SHP77 (cell line): ENCODE measurements around the gene OR52B2.

Source experiments
- DNase-seq, 2 experiments: peaks; one replicate each; lab custom pipeline; 2025; lab: John Stamatoyannopoulos, UW

The OR52B2 gene

DNA sequence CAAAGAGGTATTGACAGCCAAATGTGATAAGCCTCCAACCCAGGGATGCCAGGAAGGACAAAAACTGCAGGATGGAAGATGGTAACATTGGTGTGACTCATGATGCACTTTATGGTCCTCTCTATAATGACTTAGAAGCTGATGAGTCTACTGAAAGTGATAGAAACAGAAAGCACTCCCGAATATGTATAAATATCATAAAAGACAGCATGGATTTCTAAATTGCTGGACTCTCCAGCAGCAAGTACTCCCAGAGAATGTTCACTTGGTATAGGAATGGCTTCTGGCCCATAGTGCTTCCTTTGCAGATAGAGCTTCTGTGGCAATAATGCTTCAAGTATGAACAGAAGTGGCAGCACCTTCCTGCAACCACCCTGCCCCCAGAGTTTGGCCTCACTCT lies at the start of gene OR52B2:
OR52B2 (minus strand) TSS at position 101 of the 400 bp plus-strand sequence; CDS start at position 101, 0 bp downstream.
- no peak for DNase-seq

DNA sequence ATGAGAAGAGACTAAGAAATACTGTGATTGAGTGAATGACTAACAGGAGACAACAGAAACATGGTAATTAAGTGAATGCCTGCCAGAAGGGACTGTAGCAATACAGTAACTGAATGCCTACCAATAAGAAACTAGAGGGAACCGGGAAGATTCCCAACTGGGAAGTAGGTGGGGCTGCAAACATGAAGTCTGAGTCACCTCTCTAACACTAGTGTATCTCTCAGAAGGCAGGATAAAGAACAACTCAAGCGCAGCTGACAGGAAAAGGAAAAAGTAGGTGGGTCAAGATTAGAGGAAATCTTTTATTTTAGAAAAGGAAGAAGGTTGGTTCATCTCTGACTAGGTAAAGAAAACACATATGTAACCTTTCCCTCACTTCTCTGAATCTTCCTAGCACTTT lies 49.2 kb upstream of the OR52B2 start:
- DNase-seq, result no peak

DNA sequence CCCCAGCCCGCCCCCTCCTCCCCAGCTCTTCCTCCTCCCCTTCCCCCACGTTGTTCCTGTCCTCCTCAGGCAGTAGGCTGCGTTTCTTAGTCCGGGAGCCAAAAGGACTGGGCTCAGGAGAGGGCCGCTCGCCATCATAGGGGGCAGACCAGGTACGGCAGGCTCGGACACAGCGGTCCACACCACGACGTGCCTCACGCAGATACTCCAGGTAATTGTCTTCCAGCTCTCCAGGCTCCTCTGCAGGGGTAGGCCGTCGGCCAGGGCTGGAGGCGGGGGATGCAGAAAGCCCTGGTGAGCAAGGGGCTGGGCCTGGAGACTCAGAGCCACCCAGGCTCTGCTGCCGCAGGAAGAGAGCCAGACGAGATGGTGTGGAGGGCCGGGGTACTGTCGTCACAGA lies 47.6 kb upstream of the OR52B2 start:
- no peak for DNase-seq

DNA sequence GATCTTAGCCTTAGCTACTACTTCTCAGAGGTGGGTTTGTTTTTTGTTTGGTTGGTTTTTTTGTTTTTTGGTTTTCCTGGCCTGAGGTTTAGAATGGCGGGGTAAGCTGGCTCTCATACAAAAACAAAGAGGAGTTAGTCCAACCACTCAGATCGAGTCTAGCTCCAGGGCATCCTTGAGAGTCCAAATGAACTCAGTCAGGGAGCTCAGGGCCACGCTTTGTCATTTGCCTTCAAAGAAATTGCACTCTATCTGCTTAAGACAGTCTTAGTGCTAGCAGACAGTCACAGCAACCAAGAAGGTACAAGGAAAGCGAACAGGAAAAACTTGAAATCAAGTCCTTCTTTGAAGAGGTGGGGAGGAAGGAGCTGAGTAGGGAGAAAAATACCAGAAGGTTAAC lies 46.4 kb upstream of the OR52B2 start:
- DNase-seq, result no peak

DNA sequence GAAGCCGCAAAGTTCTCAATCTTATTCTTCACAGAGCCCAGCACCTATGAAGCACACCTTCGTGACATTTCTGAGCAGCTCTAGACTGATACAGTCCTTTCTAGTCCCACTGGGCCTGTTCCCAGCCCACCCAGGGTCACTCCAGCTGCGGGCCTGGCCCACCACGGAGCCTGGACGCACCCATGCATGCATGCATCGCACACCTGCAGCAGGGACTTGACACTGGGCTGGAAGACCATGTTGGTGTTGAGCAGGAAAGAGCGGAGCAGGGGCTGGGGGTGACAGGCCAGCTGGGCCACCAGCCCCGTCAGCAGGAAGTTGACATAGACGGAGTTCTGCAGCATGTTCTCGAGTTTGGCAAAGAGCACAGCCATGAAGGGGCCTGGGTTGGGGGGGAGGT lies 44.4 kb upstream of the OR52B2 start:
- no peak for DNase-seq

DNA sequence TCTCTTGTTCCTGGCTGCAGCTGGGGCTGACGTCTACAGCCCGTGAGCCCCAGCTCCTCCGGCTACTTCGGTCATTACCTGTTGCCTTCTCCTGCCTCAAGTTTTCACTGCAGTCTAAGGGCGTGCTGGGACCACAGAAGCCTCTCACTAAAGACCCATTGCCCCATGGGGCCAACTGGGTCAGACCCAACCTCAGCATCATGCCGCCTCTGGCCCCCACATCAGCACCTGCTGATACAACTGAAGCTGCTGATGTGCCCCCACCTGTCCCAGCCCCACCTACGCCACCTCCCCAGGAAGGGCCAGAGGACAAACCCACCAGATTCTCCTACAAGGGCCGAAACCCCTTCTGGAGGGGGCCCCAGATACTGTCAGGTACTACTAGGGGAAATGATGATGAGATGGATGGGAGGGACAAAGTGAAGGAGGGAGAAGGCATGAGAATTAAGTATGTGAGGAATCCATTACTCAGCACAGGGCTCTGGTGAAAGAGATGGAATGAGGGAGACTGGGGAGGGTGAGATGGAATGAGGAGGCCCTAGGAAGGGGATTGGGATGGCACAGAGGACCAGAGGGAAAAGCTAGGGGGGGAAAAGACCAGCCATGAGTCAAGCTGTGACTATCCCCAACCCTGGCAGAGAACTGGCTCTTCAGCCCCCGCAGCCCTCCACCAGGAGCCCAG lies 40.3 kb upstream of the OR52B2 start:
- DNase-seq, result no peak

DNA sequence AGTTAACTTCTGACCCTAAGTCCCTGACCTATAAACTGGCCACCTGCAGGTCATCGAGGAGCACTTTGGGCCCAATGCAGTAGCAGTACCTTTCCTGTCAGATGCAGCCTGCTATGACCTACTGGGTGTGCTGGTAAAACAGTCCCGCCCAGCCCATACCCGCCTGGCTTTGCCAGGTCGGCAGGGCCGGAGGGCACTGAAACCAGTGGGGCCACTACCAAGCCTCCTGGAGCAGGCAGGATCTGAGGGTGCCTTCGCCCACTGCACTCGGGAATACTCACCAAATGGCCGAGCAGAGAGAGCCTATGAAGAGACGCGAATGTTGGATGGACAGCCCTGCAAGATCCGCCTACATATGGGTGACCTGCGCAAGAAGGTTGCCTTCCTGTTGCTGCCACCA lies 39.7 kb upstream of the OR52B2 start:
- DNase-seq, result no peak

DNA sequence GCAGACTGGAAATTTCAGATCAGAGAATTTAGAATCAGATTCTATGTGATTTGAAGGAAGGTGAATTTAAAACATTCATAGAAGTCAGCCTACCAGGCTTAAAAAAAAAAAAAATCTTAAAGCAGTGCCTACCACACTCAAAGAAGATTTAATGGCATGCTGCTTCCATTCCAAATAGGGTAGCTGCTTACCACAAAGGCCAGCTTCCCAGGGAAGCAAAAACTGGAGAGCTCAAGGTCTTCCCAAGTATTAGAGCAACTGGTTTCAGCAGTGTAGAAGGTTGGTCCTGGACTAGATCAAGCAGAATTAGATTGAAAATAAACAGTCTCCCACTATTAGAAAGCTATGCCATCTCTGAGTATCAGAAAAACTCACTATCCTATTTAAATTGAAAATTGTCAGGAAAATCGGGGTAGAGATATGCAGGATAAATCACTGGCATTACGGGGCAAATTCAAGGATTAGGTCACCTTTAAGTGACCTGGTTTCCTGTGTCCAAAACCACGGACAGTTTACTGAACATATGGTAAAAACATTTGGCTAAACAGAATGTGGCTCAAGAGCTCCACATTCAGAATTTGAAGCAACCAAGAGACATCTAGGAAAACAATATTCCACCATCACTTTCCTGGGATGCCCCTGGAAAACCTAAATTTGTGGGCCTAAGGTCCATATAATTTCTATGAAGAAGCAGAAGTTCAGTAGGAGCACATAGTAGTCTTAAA lies 36.5 kb upstream of the OR52B2 start:
- DNase-seq, result no peak

DNA sequence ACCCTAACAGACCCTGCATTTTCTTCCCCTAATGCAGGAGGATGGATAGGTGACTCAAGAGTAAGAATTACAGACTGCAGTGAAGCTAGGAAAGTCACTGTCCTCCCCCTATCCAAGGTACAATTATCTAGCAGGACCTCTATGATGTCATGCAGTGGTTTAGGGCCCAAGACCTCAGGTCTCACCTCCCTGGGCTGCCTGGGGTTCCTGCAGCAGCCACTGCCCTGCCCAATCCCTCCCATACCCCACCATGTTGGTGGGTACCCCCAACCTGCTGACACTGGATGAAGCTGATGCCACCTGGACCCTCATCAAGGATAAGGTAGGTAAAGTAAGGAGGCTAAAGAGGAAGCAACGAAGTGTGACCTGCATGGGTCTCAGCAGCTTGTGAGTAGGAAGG lies 35.2 kb upstream of the OR52B2 start, which contains the start of gene C11orf42:
C11orf42 (plus strand) TSS at position 192 of the 400 bp plus-strand sequence; CDS start at position 251, 59 bp downstream.
- DNase-seq, result no peak

DNA sequence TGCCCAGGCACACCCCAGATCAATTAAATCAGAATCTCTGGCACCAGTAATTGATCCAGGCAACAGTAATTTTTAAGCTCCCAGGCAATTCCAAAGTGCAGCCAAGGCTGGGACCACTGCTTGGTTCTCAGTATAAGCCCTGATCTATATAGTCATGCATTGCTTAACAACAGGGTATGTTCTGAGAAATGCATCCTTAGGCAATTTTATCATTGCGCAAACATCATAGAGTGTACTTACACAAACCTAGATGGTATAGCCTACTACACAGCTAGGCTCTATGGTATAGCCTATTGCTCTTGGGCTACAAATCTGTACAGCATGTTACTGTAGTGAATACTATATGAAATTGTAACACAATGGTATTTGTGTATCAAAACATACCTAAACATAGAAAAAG lies 34.6 kb upstream of the OR52B2 start:
- DNase-seq, result no peak

DNA sequence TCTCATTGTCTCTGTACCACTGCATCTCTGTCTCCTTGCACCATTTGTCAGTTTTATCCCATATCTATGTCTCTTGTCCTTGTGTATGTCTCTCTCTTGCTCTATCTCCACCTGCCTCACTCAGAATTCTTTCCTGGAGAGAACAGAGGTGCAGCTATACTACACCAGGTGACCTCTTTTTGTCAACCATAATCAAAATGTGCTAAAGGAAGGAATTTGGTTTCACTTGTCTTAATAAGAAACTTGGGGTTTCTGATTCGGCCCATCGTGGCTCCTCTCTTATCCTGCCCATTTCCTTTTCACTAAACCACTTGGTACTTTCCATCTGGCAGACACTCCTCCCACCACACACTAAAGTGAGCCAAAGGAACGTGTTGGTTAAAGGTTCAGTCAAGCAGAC lies 33.2 kb upstream of the OR52B2 start:
- DNase-seq, result no peak

DNA sequence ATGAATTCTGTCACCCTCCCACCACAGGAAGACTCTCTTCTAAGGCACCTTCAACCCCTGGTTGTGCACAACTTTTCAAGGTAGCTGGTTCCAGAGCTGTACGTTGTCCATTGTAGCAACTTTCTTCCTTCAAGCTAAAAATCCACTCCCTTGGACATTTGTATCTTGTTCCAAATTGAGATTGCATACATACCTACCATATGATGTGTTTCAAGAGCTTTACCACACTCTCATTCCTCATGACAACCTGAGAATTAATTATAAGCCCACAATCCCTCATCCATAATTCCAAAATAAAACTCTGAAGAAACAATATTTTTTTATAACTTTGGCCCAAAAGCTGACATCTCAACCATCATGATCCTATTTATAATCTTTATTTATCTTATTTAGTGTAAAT lies 31.9 kb upstream of the OR52B2 start:
- DNase-seq, result no peak

DNA sequence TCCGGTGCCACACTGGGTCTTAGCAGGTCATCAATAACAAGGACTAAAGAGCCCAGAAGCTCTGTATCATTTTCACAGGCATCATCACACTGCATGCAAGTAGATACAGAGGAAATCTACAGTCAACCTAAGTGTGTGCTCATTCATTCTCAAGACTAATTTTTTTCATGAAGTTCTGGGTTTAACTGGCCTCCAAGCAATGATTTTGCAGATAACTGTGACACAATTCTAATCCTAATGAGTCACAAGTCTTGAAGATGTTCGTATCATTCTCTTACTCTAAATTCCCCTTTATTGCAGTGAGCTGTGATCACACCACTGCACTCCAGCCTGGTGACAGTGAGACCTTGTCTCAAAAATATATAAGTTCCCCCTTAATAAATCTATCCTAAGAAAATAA lies 31.4 kb upstream of the OR52B2 start:
- DNase-seq, result no peak

DNA sequence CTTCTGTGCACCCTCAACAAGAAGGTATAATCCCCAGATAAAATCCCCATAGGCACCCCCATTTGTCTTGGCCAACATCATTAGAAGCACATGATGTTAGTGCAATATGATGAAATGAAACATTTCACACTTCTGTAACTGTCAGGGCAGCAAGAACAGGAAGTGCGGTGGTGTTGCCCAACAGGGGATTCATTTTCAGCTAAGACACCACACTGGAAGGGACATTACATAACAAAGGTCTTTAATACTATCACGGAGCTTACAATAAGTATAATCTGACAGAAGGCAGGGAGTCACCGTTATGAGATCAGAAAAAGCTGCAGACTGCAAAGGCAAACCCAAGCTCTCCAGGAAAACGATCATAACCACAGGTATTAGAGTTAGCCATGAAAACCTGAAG lies 30.8 kb upstream of the OR52B2 start:
- DNase-seq, result no peak

DNA sequence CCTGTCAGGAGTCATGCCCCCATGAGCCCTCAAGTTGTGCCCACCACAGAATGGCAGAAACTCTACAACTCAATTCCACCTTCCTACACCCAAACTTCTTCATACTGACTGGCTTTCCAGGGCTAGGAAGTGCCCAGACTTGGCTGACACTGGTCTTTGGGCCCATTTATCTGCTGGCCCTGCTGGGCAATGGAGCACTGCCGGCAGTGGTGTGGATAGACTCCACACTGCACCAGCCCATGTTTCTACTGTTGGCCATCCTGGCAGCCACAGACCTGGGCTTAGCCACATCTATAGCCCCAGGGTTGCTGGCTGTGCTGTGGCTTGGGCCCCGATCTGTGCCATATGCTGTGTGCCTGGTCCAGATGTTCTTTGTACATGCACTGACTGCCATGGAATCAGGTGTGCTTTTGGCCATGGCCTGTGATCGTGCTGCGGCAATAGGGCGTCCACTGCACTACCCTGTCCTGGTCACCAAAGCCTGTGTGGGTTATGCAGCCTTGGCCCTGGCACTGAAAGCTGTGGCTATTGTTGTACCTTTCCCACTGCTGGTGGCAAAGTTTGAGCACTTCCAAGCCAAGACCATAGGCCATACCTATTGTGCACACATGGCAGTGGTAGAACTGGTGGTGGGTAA lies 29.2 kb upstream of the OR52B2 start, which contains the start of gene OR52W1:
OR52W1 (plus strand) TSS at position 51 of the 637 bp plus-strand sequence; CDS start at position 51, 0 bp downstream.
- no peak for DNase-seq

DNA sequence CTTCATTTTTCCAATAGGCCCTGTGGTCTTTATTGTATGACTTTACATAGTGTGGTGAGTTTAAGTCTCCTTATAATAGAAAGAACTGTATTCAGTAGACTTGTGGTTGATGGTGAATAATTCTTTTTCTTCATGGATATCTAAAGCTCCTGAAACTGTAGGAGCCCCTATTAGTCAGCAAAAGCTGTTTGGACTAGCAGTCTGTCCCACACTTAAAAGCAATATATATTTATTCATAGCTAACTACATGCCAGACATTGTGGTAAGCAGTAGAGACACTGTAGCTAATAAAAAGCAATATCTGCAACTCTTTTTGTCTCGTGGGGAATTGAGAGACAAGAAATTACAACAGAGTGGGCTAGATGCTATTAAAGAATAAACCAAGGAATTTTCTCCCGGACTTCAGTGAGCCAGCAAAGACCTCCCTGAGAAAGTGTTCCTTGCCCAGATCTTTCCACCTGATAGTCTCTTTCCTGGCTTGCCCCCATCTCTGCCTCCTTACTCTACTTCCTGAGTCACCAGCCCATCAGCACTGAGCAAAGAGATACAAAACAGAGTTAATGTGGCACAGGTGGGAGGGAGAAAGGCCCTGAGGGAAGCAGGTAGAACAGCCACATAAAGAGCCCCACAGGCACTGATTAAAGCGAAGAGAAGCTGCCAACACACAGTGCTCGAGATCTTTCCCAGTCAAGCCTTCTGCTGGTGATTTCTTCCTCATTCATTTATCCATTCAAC lies 27.5 kb upstream of the OR52B2 start:
- DNase-seq, result no peak

DNA sequence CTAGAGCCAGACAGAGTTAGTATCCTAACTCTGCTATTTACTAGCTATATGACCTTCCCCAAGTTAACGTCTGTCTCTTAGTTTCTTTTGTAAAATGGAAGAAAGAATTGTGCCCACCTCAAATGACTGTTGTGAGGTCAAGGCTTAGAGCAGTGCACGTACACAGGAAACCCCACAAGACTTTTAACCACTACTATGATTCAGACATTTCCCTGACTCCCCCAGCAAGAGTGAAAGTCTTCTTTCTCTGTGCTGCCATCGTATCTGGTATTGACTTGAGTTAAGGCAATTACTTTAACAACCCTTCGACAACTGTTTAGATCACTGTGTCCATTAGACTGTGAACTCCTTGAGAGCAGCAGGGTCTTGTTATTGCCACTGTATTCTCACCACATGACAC lies 26.3 kb upstream of the OR52B2 start:
- DNase-seq, result peak in 1 of 2 experiments; percentile 0

DNA sequence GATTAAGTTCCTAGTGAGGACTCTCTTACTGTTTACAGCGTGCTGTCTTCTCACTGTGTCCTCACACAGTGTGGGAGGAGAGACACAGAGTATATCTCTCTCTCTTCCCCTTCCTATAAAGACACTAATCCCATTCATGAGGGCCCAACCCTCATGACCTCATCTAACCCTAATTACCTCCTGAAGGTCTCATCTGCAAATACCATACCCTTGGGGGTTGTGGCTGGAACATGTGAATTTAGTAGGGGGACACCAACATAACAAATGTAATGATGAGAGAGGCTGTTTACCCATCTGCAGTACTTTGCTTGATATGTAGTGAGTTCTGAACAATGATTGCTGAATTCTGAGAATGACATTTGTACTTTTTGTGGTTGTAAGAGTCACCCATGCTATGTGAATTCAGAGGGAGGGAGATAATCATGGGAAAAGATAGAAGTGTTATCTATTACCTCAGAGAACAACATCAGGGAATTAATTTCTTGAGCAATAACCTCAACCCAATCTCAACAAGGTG lies 24.0 kb upstream of the OR52B2 start:
- DNase-seq, result no peak

DNA sequence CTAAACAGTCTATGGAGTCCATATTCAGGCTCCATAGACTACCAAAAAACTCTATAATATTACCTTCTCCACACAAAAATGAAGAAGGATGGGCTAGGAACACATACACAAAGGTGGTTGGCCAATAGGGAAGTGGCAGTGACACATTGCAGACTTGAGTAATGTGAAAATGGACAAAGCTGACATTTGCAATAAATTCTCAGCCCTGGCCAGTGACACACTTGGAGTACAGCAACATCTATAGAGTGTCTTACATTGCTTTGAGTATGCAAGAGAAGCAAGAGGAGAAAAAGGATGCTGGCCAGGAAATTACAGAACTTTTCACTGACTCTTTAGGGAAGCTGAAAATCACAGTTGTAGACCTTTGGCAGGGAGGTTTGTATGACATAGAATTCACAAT lies 21.6 kb upstream of the OR52B2 start:
- no peak for DNase-seq

DNA sequence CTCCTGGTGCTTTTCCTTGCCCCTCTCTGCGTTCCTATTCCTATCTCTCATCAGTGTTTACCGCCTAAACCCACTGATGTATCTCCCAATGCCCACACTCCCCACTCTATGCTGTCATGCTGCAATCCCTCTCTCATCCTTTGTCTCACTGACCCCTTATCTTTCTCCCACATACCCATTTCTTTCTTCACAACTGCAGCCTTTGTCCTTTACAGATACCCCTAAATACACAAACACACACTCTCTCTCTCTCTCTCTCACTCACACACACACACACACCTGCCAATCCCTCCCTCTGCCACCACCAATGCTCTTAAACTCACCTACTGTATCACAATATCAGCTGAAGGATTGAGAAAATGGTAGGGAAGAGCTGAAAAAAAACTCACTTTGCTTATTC lies 5.3 kb upstream of the OR52B2 start:
- DNase-seq, result no peak

DNA sequence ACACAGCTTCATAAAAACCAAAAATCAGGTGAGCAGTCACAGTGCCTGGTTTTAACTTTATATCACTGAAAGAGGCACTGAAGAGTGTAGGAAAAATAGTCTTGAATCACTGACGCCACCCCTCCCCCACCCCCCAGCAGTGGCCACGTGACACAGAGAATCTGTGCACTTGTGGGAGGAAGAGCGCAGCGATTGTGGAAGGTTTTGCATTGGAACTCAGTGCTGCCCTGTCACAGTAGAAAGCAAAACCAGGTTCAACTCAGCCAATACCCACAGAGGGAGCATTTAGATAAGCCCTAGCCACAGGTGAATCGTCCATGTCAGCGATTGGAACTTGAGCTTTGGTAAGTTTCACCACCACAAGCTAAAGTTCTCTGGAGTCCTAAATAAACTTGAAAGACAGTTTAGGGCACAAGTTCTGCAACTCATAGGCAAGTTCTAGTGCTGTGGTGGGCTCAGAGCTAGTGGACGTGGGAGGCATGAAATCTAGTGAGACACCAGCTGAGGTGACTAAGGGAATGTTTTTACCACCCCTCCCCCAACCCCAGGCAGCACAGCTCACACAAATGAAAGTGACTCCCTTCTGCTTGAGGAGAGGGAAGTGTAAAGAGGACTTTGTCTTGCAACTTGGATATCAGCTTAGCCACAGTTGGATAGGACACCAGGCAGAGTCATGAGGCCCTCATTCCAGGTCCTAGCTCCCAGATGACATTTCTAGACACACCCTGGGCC lies 13.3 kb downstream of the OR52B2 start:
- DNase-seq, result no peak
